IMR-90 (cell line): ENCODE measurements around the gene MISP3.

Source experiments
- BHLHE40 ChIP-seq: fragments of 150-350 bp; IDR thresholded peaks from 2 replicates; pipeline ENCODE4 v1.6.1; 2016; ENCODE audit warnings: mild to moderate bottlenecking, low read depth, low read length
- CEBPB ChIP-seq: IDR thresholded peaks from 2 replicates; pipeline ENCODE4 v1.6.1; 2012; ENCODE audit warnings: low read depth, low read length, improper control_type of control experiment
- FOS ChIP-seq: fragments of 150-350 bp; IDR thresholded peaks from 2 replicates; pipeline ENCODE4 v1.6.1; 2016; ENCODE audit warnings: low read depth, low read length
- MAZ ChIP-seq: IDR thresholded peaks from 2 replicates; pipeline ENCODE4 v1.6.1; 2012; ENCODE audit warnings: low read depth, mild to moderate bottlenecking, low read length, improper control_type of control experiment, moderate library complexity, borderline replicate concordance
- MXI1 ChIP-seq: IDR thresholded peaks from 2 replicates; pipeline ENCODE4 v1.6.1; 2012; ENCODE audit warnings: low read depth, mild to moderate bottlenecking, low read length, moderate library complexity, borderline replicate concordance
- POLR2A ChIP-seq: IDR thresholded peaks from 2 replicates; pipeline ENCODE4 v1.6.1; 2012; ENCODE audit warnings: mild to moderate bottlenecking, low read depth, low read length
- RAD21 ChIP-seq: IDR thresholded peaks from 2 replicates; pipeline ENCODE4 v1.6.1; 2012; ENCODE audit warnings: low read length, improper control_type of control experiment
- RFX5 ChIP-seq: IDR thresholded peaks from 2 replicates; pipeline ENCODE4 v1.8.0; 2012; ENCODE audit warnings: low read depth, mild to moderate bottlenecking, low read length, moderate library complexity
- SMC3 ChIP-seq: fragments of 150-350 bp; IDR thresholded peaks from 2 replicates; pipeline ENCODE4 v1.6.1; 2016; ENCODE audit warnings: low read depth, mild to moderate bottlenecking, antibody characterized with exemption, low read length, moderate library complexity
- USF2 ChIP-seq: fragments of 150-350 bp; IDR thresholded peaks from 2 replicates; pipeline ENCODE4 v1.6.1; 2017; ENCODE audit warnings: mild to moderate bottlenecking, antibody characterized with exemption, low read length, low read depth
- TF ChIP-seq, protein P1 (sequence below): conservative IDR thresholded peaks from 2 replicates; pipeline ENCODE4 v1.5.1; 2012; ENCODE audit warnings: mild to moderate bottlenecking, low read depth, low read length, improper control_type of control experiment

DNA sequence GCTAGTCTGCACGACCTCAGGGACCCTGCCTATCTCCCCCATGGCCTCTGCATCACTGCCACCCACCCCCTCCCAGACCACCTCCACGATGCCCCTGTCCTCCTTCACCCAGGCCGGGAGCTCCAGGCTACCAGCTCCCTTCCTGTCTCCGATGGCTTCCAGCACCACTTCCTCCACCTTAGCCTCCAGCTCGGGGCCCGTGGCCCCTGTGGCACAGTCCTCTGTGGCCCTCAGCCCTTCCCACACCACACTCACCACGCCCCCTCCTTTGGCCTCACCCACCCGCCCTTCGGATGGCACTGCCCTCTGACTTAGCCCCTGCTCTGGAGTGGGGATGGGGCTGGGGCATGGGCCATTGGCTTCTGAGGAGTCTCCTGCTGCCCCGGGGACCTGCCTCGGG lies 17.9 kb upstream of the MISP3 start:
- TF ChIP-seq, protein P1, sequence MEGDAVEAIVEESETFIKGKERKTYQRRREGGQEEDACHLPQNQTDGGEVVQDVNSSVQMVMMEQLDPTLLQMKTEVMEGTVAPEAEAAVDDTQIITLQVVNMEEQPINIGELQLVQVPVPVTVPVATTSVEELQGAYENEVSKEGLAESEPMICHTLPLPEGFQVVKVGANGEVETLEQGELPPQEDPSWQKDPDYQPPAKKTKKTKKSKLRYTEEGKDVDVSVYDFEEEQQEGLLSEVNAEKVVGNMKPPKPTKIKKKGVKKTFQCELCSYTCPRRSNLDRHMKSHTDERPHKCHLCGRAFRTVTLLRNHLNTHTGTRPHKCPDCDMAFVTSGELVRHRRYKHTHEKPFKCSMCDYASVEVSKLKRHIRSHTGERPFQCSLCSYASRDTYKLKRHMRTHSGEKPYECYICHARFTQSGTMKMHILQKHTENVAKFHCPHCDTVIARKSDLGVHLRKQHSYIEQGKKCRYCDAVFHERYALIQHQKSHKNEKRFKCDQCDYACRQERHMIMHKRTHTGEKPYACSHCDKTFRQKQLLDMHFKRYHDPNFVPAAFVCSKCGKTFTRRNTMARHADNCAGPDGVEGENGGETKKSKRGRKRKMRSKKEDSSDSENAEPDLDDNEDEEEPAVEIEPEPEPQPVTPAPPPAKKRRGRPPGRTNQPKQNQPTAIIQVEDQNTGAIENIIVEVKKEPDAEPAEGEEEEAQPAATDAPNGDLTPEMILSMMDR, result no peak
- TF ChIP-seq RAD21 (no peak), CEBPB (no peak), RFX5 (no peak), MXI1 (no peak), POLR2A (no peak), SMC3 (no peak), BHLHE40 (no peak), USF2 (no peak), FOS (no peak), MAZ (no peak)
